ENCODE measurements around the gene CNGB1.

CNGB1 gene

GRCh38 chr16:57997176-57997527 is 26.2 kb upstream of the CNGB1 start:
- no peak for DNase-seq (ENCODE audit: low read depth)
- H3K4me3 ChIP-seq (ENCODE audit: low read depth, low read length), result no peak overlapping the region
- no peak for TF ChIP-seq CTCF (conservative IDR thresholded peaks at IDR 0.05; ENCODE audit: low read depth, low read length)

- DNase-seq (ENCODE audit: low read depth), result no peak
- no peak overlapping the region for H3K4me3 ChIP-seq (ENCODE audit: low read depth, low read length)
- no peak for TF ChIP-seq CTCF (conservative IDR thresholded peaks at IDR 0.05; ENCODE audit: low read depth, low read length)
Measured at GRCh38 chr16:57996406-57997175, 25.7 kb upstream of the CNGB1 start.

GRCh38 chr16:57995721-57996405 is 24.9 kb upstream of the CNGB1 start:
- DNase-seq (ENCODE audit: low read depth), result no peak
- no peak for TF ChIP-seq CTCF (conservative IDR thresholded peaks at IDR 0.05; ENCODE audit: low read depth, low read length)
- no peak overlapping the region for H3K4me3 ChIP-seq (ENCODE audit: low read depth, low read length)

GRCh38 chr16:57994778-57995177 is 23.9 kb upstream of the CNGB1 start:
- no peak overlapping the region for H3K4me3 ChIP-seq (ENCODE audit: low read depth, low read length)
- peak; percentile 69 for TF ChIP-seq CTCF (conservative IDR thresholded peaks at IDR 0.05; ENCODE audit: low read depth, low read length)
- DNase-seq (ENCODE audit: low read depth), result peak; percentile 61

- TF ChIP-seq CTCF (conservative IDR thresholded peaks at IDR 0.05; ENCODE audit: low read depth, low read length), result no peak
- no peak overlapping the region for H3K4me3 ChIP-seq (ENCODE audit: low read depth, low read length)
- no peak for DNase-seq (ENCODE audit: low read depth)
Measured at GRCh38 chr16:57994361-57994760, 23.4 kb upstream of the CNGB1 start.

GRCh38 chr16:57993897-57994296 is 23.0 kb upstream of the CNGB1 start:
- H3K4me3 ChIP-seq (ENCODE audit: low read depth, low read length), result no peak overlapping the region
- no peak for TF ChIP-seq CTCF (conservative IDR thresholded peaks at IDR 0.05; ENCODE audit: low read depth, low read length)
- no peak for DNase-seq (ENCODE audit: low read depth)

GRCh38 chr16:57993438-57993837 is 22.5 kb upstream of the CNGB1 start:
- no peak for TF ChIP-seq CTCF (conservative IDR thresholded peaks at IDR 0.05; ENCODE audit: low read depth, low read length)
- H3K4me3 ChIP-seq (ENCODE audit: low read depth, low read length), result no peak overlapping the region
- DNase-seq (ENCODE audit: low read depth), result no peak

Data from choroid plexus epithelial cell (primary cell).